PC-3 (cell line): Measurements from ENCODE around the gene NSUN2. TPM values are rescaled to one million over a fixed set of nuclear protein-coding genes. Genes with fewer than 3 reads are reported as not detected.

Experiments used
- ATAC-seq: fragments of 200-7000 bp; cut with Tn5 transposase; 2 replicates; pipeline ENCODE4 v1.9.1; 2020; ENCODE audit warnings: mild to moderate bottlenecking, moderate library complexity
- BruUV-seq: library from RNA; stranded (reverse); fragments of 400-500 nt; replicated peaks from 2 replicates; lab custom pipeline; 2021; lab: Mats Ljungman, UMichigan
- CTCF ChIA-PET: fragments of 300-600 bp; sonication (Branson Sonifier 250); formaldehyde crosslinking; loops from one replicate; lab custom pipeline; 2022; ENCODE audit warnings: antibody characterized with exemption; lab: Charles Lee
- POLR2A ChIA-PET: fragments of 300-600 bp; sonication (Branson Sonifier 250); formaldehyde crosslinking; loops from one replicate; lab custom pipeline; 2022; ENCODE audit warnings: antibody characterized with exemption; ENCODE audit not compliant: unreplicated experiment; lab: Charles Lee
- DNase-seq: peaks from one replicate; pipeline ENCODE4 v3.0.0-alpha.2; 2015
- H2AFZ ChIP-seq: fragments of 300-600 bp; sonication (generic); 2 replicates; pipeline ENCODE4 v1.6.0; 2016; ENCODE audit warnings: antibody characterized with exemption, low read length
- H3F3A ChIP-seq: fragments of 300-600 bp; sonication (generic); one replicate; pipeline ENCODE4 v1.6.0; 2017; ENCODE audit warnings: antibody characterized with exemption, low read length, control low read depth, mild to moderate bottlenecking; ENCODE audit not compliant: unreplicated experiment
- H3K27ac ChIP-seq: fragments of 300-600 bp; sonication (generic); 2 replicates; pipeline ENCODE4 v1.5.1; 2016; ENCODE audit warnings: mild to moderate bottlenecking, low read length
- H3K27me3 ChIP-seq: fragments of 300-600 bp; sonication (generic); 2 replicates; pipeline ENCODE4 v1.6.1; 2016; ENCODE audit warnings: low read length, mixed read lengths
- H3K36me3 ChIP-seq: fragments of 300-600 bp; sonication (generic); 2 replicates; pipeline ENCODE4 v1.6.1; 2016; ENCODE audit warnings: low read depth, mixed run types, low read length, mixed read lengths
- H3K4me1 ChIP-seq: fragments of 300-600 bp; sonication (generic); 2 replicates; pipeline ENCODE4 v1.5.1; 2016; ENCODE audit warnings: low read length; ENCODE audit not compliant: insufficient read depth
- H3K4me2 ChIP-seq: fragments of 300-600 bp; sonication (generic); 2 replicates; pipeline ENCODE4 v1.6.0; 2016; ENCODE audit warnings: low read length
- H3K4me3 ChIP-seq: fragments of 300-600 bp; sonication (generic); 2 replicates; pipeline ENCODE4 v1.5.1; 2016; ENCODE audit warnings: mild to moderate bottlenecking, low read length, mixed read lengths
- H3K79me2 ChIP-seq: fragments of 300-600 bp; sonication (generic); 2 replicates; pipeline ENCODE4 v1.6.1; 2017; ENCODE audit warnings: low read length, mixed read lengths
- H3K9ac ChIP-seq: fragments of 300-600 bp; sonication (generic); 2 replicates; pipeline ENCODE4 v1.6.0; 2016; ENCODE audit warnings: mild to moderate bottlenecking, low read length
- H3K9me2 ChIP-seq: fragments of 300-600 bp; sonication (generic); replicated peaks from 2 replicates; pipeline ENCODE4 v1.6.1; 2016; ENCODE audit warnings: mixed run types, low read length, mixed read lengths
- H3K9me3 ChIP-seq: fragments of 300-600 bp; sonication (generic); 2 replicates; pipeline ENCODE4 v1.6.1; 2016; ENCODE audit warnings: low read length, mixed read lengths
- H4K20me1 ChIP-seq: fragments of 300-600 bp; sonication (generic); 2 replicates; pipeline ENCODE4 v1.6.1; 2016; ENCODE audit warnings: low read length, mixed read lengths
- EZH2 ChIP-seq: fragments of 300-600 bp; sonication (generic); IDR thresholded peaks from one replicate; pipeline ENCODE4 v1.6.1; 2017; ENCODE audit warnings: antibody characterized with exemption, mild to moderate bottlenecking, low read length; ENCODE audit not compliant: unreplicated experiment
- EZH2phosphoT487 ChIP-seq: fragments of 300-600 bp; sonication (generic); IDR thresholded peaks from 2 replicates; pipeline ENCODE4 v1.6.1; 2018; ENCODE audit warnings: mild to moderate bottlenecking, antibody characterized with exemption, low read length, borderline replicate concordance
- intact Hi-C: fragments of 100-400 bp; cut with micrococcal nuclease; formaldehyde crosslinking; loops from 2 replicates; pipeline ENCODE4 v1.9.0; 2023
- total RNA-seq: library from RNA; depleted of rRNA; stranded (reverse); fragments of >200 nt; gene quantifications from 2 replicates; pipeline ENCODE4 v1.2.3, GENCODE V29; 2014
- TF ChIP-seq, protein P1 (sequence below): fragments of 300-600 bp; sonication (generic); conservative IDR thresholded peaks from 2 replicates; pipeline ENCODE4 v1.5.1; 2017; ENCODE audit warnings: antibody characterized with exemption, low read depth, mild to moderate bottlenecking, low read length

NSUN2 gene
- total RNA-seq, 1 experiment from 2014 or later: 351 TPM

DNA sequence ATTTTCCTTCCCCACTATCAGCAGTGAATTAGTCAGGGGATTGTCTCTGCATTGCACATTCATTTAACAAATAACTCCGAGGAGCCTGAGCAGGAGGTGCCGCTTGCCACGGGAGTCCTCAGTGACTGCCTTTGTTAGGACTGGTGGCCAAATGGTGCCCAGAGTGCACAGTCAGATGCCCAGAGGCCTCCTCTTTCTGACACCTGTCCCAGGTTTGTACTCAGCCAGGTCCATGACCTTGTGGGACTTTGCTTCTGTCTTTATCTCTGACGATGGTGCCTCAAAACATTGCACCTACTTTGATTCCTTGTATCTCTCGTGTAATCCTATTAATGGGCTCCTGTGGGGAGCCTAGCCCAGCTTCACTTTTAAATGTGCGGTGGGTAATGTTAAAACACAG, 4.7 kb upstream of the NSUN2 start:
- 0 out of 2 replicates have a peak, but pooled peaks cover 5% of the 10 kb centered on the region for H4K20me1 ChIP-seq
- ATAC-seq (no peak), DNase-seq (no peak)

DNA sequence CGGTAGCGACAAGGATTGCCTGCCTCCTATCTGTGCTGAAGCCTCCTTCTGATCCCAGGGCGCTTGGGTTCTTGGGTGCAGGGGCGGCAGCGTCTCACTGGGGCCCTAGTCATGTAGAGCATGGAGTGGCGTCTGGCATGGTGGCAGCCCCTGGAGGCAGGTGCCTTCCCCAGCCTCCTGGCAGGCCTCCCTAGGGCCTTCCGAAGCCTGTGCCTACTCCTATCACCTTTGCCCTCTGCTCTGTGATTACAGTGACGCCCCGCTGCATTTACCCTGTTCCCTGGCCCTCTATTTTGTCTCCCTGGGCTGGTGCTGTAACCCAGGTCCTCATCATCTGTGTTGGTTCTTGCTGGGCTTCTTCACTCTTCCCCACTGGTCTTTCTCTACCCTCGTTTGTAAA, 4.2 kb upstream of the NSUN2 start:
- CTCF ChIA-PET: no interaction called here
- intact Hi-C loops: no loop called here

More for the DNA sequence above, 4.7 kb upstream of the NSUN2 start:
- H3K9ac ChIP-seq: no peak overlapping the region
- H3K27me3 ChIP-seq: no peaks in the 10 kb centered on the region
- no peaks in the 10 kb centered on the region for H3K36me3 ChIP-seq
- no peak overlapping the region for H3K4me3 ChIP-seq
- ChIA-PET CTCF (no interaction called here), POLR2A (no interaction called here)
- no peak overlapping the region for H3K4me2 ChIP-seq
- H2AFZ ChIP-seq: no peak overlapping the region
- BruUV-seq: no TSS peak
- H3K9me2 ChIP-seq: no peaks in the 10 kb centered on the region
- intact Hi-C loops: no loop called here
- TF ChIP-seq EZH2: no peak
- TF ChIP-seq, protein P1, sequence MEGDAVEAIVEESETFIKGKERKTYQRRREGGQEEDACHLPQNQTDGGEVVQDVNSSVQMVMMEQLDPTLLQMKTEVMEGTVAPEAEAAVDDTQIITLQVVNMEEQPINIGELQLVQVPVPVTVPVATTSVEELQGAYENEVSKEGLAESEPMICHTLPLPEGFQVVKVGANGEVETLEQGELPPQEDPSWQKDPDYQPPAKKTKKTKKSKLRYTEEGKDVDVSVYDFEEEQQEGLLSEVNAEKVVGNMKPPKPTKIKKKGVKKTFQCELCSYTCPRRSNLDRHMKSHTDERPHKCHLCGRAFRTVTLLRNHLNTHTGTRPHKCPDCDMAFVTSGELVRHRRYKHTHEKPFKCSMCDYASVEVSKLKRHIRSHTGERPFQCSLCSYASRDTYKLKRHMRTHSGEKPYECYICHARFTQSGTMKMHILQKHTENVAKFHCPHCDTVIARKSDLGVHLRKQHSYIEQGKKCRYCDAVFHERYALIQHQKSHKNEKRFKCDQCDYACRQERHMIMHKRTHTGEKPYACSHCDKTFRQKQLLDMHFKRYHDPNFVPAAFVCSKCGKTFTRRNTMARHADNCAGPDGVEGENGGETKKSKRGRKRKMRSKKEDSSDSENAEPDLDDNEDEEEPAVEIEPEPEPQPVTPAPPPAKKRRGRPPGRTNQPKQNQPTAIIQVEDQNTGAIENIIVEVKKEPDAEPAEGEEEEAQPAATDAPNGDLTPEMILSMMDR: no peak
- no peak for TF ChIP-seq EZH2phosphoT487
- H3K9me3 ChIP-seq: no peaks in the 10 kb centered on the region
- H3F3A ChIP-seq: no peaks in the 10 kb centered on the region
- H3K4me1 ChIP-seq: peaks cover 14% of the 10 kb centered on the region
- H3K79me2 ChIP-seq: peaks cover 67% of the 10 kb centered on the region
- H3K27ac ChIP-seq: no peak overlapping the region

DNA sequence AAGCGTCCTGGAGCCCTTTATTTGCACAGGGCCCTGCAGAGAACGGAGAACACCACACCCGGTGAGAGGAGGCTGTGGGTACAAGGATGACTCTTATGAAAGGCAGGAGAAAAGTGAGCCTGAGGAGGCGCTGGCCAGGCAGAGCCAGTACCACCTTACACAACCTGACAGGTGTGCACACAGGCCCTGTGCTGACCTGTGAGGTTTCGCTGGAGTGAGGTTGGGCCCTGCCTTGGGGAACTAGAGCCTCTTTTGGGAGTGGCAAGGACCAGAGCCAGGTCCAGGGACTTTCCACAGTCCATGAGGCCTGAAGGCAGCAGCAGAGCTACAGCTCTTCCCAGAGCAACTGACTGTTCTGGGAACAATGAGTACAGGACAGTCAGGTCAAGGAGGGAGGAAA, 3.4 kb upstream of the NSUN2 start:
- CTCF ChIA-PET: no interaction called here
- H3K79me2 ChIP-seq: peaks cover 80% of the 10 kb centered on the region
- no peaks in the 10 kb centered on the region for H3F3A ChIP-seq
- H3K9me3 ChIP-seq: no peaks in the 10 kb centered on the region
- no TSS peak for BruUV-seq
- no peak overlapping the region for H3K27ac ChIP-seq
- ATAC-seq (no peak), DNase-seq (peak; percentile 43)
- TF ChIP-seq, protein P1: no peak
- no peak for TF ChIP-seq EZH2
- TF ChIP-seq EZH2phosphoT487: no peak
- peaks cover 16% of the 10 kb centered on the region for H4K20me1 ChIP-seq
- POLR2A ChIA-PET: no interaction called here
- peaks cover 6% of the 10 kb centered on the region for H3K36me3 ChIP-seq
- H3K4me3 ChIP-seq: no peak overlapping the region
- no peak overlapping the region for H2AFZ ChIP-seq
- H3K27me3 ChIP-seq: no peaks in the 10 kb centered on the region
- H3K9ac ChIP-seq: no peak overlapping the region
- peaks cover 20% of the 10 kb centered on the region for H3K4me1 ChIP-seq
- H3K9me2 ChIP-seq: no peaks in the 10 kb centered on the region
- H3K4me2 ChIP-seq: no peak overlapping the region
- intact Hi-C loops: no loop called here

More for the DNA sequence above, 4.2 kb upstream of the NSUN2 start:
- H3K27me3 ChIP-seq: no peaks in the 10 kb centered on the region
- no peaks in the 10 kb centered on the region for H3K9me3 ChIP-seq
- no peak overlapping the region for H3K27ac ChIP-seq
- peaks cover 14% of the 10 kb centered on the region for H3K4me1 ChIP-seq
- H3F3A ChIP-seq: no peaks in the 10 kb centered on the region
- BruUV-seq: no TSS peak
- no peak for ATAC-seq
- H3K9ac ChIP-seq: no peak overlapping the region
- H3K9me2 ChIP-seq: no peaks in the 10 kb centered on the region
- TF ChIP-seq EZH2phosphoT487: no peak
- TF ChIP-seq EZH2: no peak
- TF ChIP-seq, protein P1: no peak
- POLR2A ChIA-PET: no interaction called here
- H3K36me3 ChIP-seq: no peaks in the 10 kb centered on the region
- peaks cover 72% of the 10 kb centered on the region for H3K79me2 ChIP-seq
- H4K20me1 ChIP-seq: peaks cover 9% of the 10 kb centered on the region
- no peak overlapping the region for H3K4me2 ChIP-seq
- no peak overlapping the region for H3K4me3 ChIP-seq
- DNase-seq: no peak
- no peak overlapping the region for H2AFZ ChIP-seq
